Left ventricle myocardium inferior (tissue), 1 donor: ENCODE data around the gene PDE3B. TPM values are rescaled to one million over a fixed set of nuclear protein-coding genes. Genes with fewer than 3 reads are reported as not detected.

ENCODE experiments used
- DNase-seq: peaks from one replicate; pipeline ENCODE4 v3.0.0-alpha.2; 2020
- H3K27ac ChIP-seq: fragments of 200-600 bp; replicated peaks from 2 replicates; pipeline ENCODE4 v1.8.0; 2021
- H3K27me3 ChIP-seq: fragments of 200-600 bp; 2 replicates; pipeline ENCODE4 v1.8.0; 2021; ENCODE audit warnings: low read depth
- H3K36me3 ChIP-seq: fragments of 200-600 bp; 2 replicates; pipeline ENCODE4 v1.8.0; 2021
- H3K4me1 ChIP-seq: fragments of 200-600 bp; 2 replicates; pipeline ENCODE4 v1.8.0; 2021
- H3K4me3 ChIP-seq: fragments of 200-600 bp; 2 replicates; pipeline ENCODE4 v1.8.0; 2021; ENCODE audit warnings: mild to moderate bottlenecking, moderate library complexity
- H3K9me3 ChIP-seq: fragments of 200-600 bp; replicated peaks from 2 replicates; pipeline ENCODE4 v1.8.0; 2021
- intact Hi-C: fragments of 100-400 bp; cut with micrococcal nuclease; formaldehyde crosslinking; loops from one replicate; pipeline ENCODE4 v1.11.0; 2022
- total RNA-seq: library from RNA; stranded (reverse); fragmentation: NEBNext Ultra II Directional; extraction: Animal tissue kit (Norgen Biotek cat#: 25700); gene quantifications from one replicate; pipeline ENCODE4 v1.2.1, GENCODE V29; 2021
- TF ChIP-seq, protein P1 (sequence below): fragments of 200-600 bp; IDR thresholded peaks from 2 replicates; pipeline ENCODE4 v1.8.0; 2021; ENCODE audit warnings: antibody characterized with exemption, mild to moderate bottlenecking, borderline replicate concordance
- donor health status: DM: no; HTN: yes; CAD: no; lungs with severe emphysema.

PDE3B gene
- total RNA-seq, 1 donor from 2014 or later: 5.9 TPM

DNA sequence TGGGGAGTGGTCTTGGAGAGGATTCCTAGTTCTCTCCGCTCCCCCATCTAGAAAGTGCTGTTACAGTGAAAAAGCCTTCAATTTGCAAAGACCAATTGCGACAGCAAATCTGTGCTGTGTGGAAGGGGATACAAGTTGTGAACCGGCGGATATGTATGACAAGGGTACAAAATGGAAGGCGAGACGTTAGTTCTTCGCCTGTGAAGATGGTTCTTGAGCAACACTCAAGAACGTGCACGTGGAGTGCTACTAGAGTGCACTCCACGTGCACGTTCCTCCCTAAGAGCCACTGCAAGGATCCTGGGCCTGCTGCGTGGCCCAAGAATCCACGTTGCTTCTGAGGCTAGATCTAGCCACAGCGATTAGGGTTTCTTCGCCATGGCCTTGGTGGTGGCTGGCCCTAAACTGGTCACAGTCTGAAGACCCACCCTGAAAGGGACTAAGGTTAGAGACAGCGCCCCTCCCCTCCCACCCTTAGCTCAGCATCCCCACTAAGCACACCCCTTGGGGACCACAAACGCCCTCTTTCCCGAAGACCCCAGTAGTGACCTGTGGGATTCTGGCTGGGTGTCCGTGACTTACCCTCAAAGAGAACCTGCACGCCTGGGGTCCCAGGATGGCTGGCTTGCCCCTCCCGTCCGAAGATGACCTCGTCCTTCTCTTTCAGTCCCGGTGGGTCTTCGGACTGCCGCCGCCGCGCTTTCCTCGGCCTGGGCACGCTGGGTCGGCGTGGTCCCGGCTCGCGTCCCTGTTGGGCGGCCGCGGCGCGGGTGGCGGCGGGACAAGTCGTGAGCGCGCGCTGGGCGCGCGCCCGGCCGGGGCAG lies 519 bp upstream of the PDE3B start:
- H3K27ac ChIP-seq: peak overlapping the region; percentile 88
- peaks cover 40% of the 10 kb centered on the region for H3K4me1 ChIP-seq
- TF ChIP-seq, protein P1, sequence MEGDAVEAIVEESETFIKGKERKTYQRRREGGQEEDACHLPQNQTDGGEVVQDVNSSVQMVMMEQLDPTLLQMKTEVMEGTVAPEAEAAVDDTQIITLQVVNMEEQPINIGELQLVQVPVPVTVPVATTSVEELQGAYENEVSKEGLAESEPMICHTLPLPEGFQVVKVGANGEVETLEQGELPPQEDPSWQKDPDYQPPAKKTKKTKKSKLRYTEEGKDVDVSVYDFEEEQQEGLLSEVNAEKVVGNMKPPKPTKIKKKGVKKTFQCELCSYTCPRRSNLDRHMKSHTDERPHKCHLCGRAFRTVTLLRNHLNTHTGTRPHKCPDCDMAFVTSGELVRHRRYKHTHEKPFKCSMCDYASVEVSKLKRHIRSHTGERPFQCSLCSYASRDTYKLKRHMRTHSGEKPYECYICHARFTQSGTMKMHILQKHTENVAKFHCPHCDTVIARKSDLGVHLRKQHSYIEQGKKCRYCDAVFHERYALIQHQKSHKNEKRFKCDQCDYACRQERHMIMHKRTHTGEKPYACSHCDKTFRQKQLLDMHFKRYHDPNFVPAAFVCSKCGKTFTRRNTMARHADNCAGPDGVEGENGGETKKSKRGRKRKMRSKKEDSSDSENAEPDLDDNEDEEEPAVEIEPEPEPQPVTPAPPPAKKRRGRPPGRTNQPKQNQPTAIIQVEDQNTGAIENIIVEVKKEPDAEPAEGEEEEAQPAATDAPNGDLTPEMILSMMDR: no peak
- H3K36me3 ChIP-seq: no peaks in the 10 kb centered on the region
- intact Hi-C loops: loop anchor here (5.0 kb wide), 1 partner anchor 101 kb away; no protein-coding TSS in a partner anchor
- no peaks in the 10 kb centered on the region for H3K9me3 ChIP-seq
- DNase-seq: no peak
- H3K27me3 ChIP-seq: no peaks in the 10 kb centered on the region
- peak overlapping the region; percentile 91 for H3K4me3 ChIP-seq

DNA sequence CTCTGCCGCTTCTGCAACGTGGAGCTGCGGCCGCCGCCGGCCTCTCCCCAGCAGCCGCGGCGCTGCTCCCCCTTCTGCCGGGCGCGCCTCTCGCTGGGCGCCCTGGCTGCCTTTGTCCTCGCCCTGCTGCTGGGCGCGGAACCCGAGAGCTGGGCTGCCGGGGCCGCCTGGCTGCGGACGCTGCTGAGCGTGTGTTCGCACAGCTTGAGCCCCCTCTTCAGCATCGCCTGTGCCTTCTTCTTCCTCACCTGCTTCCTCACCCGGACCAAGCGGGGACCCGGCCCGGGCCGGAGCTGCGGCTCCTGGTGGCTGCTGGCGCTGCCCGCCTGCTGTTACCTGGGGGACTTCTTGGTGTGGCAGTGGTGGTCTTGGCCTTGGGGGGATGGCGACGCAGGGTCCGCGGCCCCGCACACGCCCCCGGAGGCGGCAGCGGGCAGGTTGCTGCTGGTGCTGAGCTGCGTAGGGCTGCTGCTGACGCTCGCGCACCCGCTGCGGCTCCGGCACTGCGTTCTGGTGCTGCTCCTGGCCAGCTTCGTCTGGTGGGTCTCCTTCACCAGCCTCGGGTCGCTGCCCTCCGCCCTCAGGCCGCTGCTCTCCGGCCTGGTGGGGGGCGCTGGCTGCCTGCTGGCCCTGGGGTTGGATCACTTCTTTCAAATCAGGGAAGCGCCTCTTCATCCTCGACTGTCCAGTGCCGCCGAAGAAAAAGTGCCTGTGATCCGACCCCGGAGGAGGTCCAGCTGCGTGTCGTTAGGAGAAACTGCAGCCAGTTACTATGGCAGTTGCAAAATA lies 816 bp downstream of the PDE3B start:
- TF ChIP-seq, protein P1: peak; percentile 38
- intact Hi-C loops: loop anchor here (5.0 kb wide), 1 partner anchor 102 kb away; no protein-coding TSS in a partner anchor
- peaks cover 43% of the 10 kb centered on the region for H3K4me1 ChIP-seq
- peak overlapping the region; percentile 91 for H3K4me3 ChIP-seq
- H3K36me3 ChIP-seq: no peaks in the 10 kb centered on the region
- H3K9me3 ChIP-seq: no peaks in the 10 kb centered on the region
- no peaks in the 10 kb centered on the region for H3K27me3 ChIP-seq
- H3K27ac ChIP-seq: peak overlapping the region; percentile 88
- DNase-seq: peak; percentile 29

DNA sequence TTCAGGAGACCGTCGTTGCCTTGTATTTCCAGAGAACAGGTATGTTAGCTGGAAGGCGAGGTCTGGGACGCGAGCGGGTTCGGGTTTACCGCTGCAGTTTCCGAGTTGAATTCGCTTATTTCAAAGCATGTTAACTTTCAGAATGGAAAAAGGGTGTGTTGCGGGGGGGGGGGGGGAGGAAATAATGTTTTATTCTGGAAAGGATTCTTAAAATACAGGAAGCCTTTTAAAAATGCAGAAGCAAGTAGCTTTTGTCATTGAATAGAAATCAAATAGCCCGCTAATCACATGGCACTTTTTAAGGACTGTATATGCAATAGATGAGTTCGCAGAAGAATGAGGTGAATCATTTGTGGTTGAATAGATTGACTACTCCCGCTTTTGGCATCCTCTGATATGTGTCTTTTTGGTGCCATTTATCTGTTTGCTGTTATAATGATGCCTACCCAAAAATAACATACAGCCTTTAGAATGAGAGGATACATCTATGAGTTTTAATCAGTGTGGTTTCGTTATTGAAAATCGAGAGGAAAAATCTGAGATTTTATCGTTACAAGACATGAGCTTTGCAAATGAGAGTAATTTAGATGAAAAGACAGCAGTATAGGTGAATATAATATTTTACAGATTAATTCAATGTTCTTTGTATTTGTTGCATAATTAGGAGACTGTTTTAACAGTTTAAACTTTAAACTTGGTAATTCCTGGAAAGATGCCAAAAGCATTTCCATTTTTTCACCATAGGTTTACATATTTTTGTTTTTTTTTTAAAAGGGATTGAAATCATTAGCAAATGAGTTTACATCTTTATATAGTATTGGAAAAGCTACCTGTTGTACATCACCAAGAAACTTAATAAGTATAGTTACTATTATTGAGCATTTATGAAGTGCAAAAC lies 1.7 kb downstream of the PDE3B start:
- no peaks in the 10 kb centered on the region for H3K9me3 ChIP-seq
- DNase-seq: no peak
- peaks cover 43% of the 10 kb centered on the region for H3K4me1 ChIP-seq
- intact Hi-C loops: no loop called here
- TF ChIP-seq, protein P1: no peak
- no peaks in the 10 kb centered on the region for H3K27me3 ChIP-seq
- H3K4me3 ChIP-seq: peak overlapping the region; percentile 91
- no peaks in the 10 kb centered on the region for H3K36me3 ChIP-seq
- peak overlapping the region; percentile 88 for H3K27ac ChIP-seq

DNA sequence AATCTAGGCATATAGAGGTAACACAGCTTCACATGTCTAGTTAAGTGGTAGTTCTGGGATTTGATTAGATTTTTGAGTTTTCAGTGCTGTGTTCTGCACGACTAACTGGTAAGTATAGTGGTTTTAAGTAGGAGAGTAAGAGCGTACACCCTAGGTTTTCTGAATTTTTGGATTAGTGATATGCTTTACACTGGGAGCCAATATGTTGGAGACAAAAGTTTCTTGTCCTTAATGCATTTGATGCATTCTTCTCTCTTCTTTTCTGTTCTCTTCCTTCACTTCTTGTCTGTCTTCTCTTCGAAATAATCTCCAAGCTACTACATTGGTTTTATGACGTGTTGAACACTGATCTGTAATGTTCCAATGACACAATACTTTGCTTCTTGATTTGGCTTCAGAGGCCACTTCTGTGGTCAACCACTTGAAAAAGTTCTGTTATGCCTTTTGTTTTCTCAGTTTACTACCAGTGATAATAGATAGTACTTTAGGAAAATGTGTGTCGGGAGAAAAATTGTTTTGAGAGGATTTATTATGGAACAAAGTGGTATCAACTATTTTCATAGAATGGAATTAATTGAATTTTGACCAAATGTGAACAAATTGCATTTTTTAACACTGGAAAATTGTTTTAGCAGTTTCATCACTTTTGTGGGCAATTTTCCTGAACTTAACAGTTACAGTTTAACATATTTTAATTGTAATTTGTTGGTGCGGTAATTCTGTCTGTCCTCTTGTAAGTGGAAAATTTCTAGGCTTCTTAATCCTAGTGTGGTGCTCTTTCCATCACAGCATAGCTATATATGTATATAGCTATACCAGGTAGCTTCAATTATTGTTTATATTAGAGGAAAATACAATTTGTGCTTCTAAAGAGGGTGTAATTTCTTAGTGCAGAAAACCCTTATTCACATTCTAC lies 2.6 kb downstream of the PDE3B start:
- DNase-seq: no peak
- Histone ChIP-seq H3K4me3 (peak overlapping the region; percentile 91), H3K36me3 (no peaks in the 10 kb centered on the region), H3K4me1 (peaks cover 43% of the 10 kb centered on the region), H3K9me3 (no peaks in the 10 kb centered on the region), H3K27ac (no peak overlapping the region), H3K27me3 (no peaks in the 10 kb centered on the region)
- TF ChIP-seq, protein P1: no peak
- intact Hi-C loops: no loop called here
